BLaER1 treated with 17β-estradiol and CSF1 and Interleukin-3, amounts not matched to agents 10 nM and 100 nM (cell line): Measurements from ENCODE around the gene FOXN1.
"Not testable (repeated sequence)": the region's sequence is repeated elsewhere in the genome, so short reads cannot be mapped to it uniquely, and the experiment has no call there.

Experiments used
- H3K27ac ChIP-seq, 11 experiments: shearing (Covaris generic); formaldehyde crosslinking; 2 replicates each; pipeline ENCODE4 v1.8.1; 2022
- H3K27me3 ChIP-seq, 11 experiments: shearing (Covaris generic); formaldehyde crosslinking; 2 replicates each; pipeline ENCODE4 v1.8.1; 2022
- H3K36me3 ChIP-seq, 11 experiments: shearing (Covaris generic); formaldehyde crosslinking; 2 replicates each; pipeline ENCODE4 v1.8.1; 2022
- H3K4me1 ChIP-seq, 10 experiments: shearing (Covaris generic); formaldehyde crosslinking; 2 replicates each; pipeline ENCODE4 v1.8.1; 2022
- H3K4me2 ChIP-seq, 11 experiments: shearing (Covaris generic); formaldehyde crosslinking; 2 replicates each; pipeline ENCODE4 v1.8.1; 2022
- H3K4me3 ChIP-seq, 10 experiments: shearing (Covaris generic); formaldehyde crosslinking; 2 replicates each; pipeline ENCODE4 v1.8.1; 2022
- H3K9ac ChIP-seq, 11 experiments: shearing (Covaris generic); formaldehyde crosslinking; 2 replicates each; pipeline ENCODE4 v1.8.1; 2022
- H3K9me3 ChIP-seq, 11 experiments: shearing (Covaris generic); formaldehyde crosslinking; replicated peaks in 1 of 11; 2 replicates each; pipeline ENCODE4 v1.8.1; 2022
- H4K20me1 ChIP-seq, 11 experiments: shearing (Covaris generic); formaldehyde crosslinking; 2 replicates each; pipeline ENCODE4 v1.8.1; 2022
- Cebpa-rat ChIP-seq, 11 experiments: shearing (Covaris generic); IDR thresholded peaks; 2 replicates each; pipeline ENCODE4 v1.8.1; 2022

FOXN1 gene, protein sequence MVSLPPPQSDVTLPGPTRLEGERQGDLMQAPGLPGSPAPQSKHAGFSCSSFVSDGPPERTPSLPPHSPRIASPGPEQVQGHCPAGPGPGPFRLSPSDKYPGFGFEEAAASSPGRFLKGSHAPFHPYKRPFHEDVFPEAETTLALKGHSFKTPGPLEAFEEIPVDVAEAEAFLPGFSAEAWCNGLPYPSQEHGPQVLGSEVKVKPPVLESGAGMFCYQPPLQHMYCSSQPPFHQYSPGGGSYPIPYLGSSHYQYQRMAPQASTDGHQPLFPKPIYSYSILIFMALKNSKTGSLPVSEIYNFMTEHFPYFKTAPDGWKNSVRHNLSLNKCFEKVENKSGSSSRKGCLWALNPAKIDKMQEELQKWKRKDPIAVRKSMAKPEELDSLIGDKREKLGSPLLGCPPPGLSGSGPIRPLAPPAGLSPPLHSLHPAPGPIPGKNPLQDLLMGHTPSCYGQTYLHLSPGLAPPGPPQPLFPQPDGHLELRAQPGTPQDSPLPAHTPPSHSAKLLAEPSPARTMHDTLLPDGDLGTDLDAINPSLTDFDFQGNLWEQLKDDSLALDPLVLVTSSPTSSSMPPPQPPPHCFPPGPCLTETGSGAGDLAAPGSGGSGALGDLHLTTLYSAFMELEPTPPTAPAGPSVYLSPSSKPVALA

DNA sequence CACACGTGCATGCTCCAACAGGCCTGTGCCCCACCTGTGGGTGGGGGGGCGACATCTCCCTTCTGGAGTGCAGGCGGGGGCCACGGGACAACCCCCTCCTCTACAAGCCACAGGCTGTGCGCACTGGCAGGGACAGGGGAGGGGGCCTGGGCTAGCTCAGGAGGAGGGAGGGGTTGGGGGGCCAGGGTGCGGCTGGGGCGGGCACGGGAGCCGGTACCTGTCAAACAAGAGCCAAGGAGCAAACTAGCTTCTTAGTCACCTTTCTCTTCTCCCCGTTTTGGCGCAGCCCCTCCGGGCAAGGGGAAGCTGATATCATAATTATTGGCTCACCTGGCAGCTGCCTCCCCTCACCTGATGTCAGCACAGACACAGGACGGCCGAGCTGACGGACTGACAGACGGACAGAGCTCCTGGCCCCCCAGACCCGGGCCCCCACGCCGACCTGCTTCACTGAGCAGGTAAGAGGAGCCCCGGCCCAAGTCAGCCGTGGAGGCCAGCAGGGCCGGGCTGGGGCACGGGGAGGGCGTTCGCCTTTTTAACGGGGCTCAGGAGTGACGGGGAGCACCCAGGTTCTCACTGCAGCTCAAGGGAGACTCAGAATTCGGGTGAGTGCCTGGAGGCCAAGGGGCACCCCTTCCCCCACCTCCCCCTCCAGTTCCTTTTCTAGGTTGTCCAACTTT lies at the start of gene FOXN1:
Gene FOXN1, plus strand, starts transcription at position 363 of the 680 bp plus-strand sequence. CDS start 17,622 bp downstream, outside the sequence.
- peaks cover 17 to 52% (median 29%) of the 10 kb centered on the region in 10 experiments for H3K4me1 ChIP-seq
- H3K27ac ChIP-seq = no peak within 1 kb of the TSS
- H3K36me3 ChIP-seq = no peaks in the 10 kb centered on the region
- no peak for TF ChIP-seq Cebpa-rat (IDR thresholded peaks at IDR 0.05)
- no peaks in the 10 kb centered on the region for H3K9me3 ChIP-seq
- H3K27me3 ChIP-seq = peaks cover 0 to 18% (median 8%) of the 10 kb centered on the region in 11 experiments; a peak in 13 of 22 replicates
- H4K20me1 ChIP-seq = no peaks in the 10 kb centered on the region; a peak in 1 of 22 replicates
- H3K4me3 ChIP-seq = no peak within 1 kb of the TSS
- no peak within 1 kb of the TSS for H3K9ac ChIP-seq
- peak within 1 kb of the TSS in 2 of 11 experiments; percentile 13 to 21; a peak in 2 of 22 replicates for H3K4me2 ChIP-seq

DNA sequence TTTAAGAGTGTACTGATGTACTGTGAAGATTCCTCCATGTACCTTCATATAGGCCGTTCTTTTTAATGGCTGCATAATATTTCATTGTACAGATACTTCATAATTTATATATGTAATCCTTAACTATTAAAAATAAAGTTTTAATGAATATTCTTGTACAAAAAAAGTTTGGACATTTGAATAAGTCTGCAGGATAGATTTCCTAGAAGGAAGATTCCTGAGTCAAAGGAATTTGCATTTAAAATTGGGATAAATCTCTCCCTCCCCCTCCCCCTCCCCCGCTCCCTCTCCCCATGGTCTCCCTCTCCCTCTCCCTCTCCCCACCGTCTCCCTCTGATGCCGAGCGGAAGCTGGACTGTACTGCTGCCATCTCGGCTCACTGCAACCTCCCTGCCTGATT lies 48.3 kb upstream of the FOXN1 start:
- no peak overlapping the region for H3K4me3 ChIP-seq
- no peak overlapping the region for H3K9ac ChIP-seq
- TF ChIP-seq Cebpa-rat (IDR thresholded peaks at IDR 0.05) = no peak
- no peaks in the 10 kb centered on the region for H4K20me1 ChIP-seq
- no peak overlapping the region for H3K27ac ChIP-seq
- H3K27me3 ChIP-seq = no peaks in the 10 kb centered on the region
- no peaks in the 10 kb centered on the region for H3K36me3 ChIP-seq
- no peaks in the 10 kb centered on the region for H3K4me1 ChIP-seq
- H3K4me2 ChIP-seq = no peak overlapping the region
- H3K9me3 ChIP-seq = peaks cover 7 to 27% (median 20%) of the 10 kb centered on the region in 11 experiments; a peak in 19 of 22 replicates

DNA sequence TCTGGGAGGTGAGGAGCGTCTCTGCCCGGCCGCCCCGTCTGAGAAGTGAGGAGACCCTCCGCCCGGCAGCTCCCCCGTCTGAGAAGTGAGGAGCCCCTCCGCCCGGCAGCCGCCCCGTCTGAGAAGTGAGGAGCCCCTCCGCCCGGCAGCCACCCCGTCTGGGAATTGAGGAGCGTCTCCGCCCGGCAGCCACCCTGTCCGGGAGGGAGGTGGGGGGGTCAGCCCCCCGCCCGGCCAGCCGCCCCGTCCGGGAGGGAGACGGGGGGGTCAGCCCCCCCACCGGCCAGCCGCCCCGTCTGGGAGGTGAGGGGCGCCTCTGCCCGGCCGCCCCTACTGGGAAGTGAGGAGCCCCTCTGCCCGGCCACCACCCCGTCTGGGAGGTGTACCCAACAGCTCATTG lies 47.3 kb upstream of the FOXN1 start:
- not testable (repeated sequence) for H3K9ac ChIP-seq, H3K4me2 ChIP-seq, H3K36me3 ChIP-seq, H4K20me1 ChIP-seq, H3K4me3 ChIP-seq, H3K27me3 ChIP-seq, H3K4me1 ChIP-seq, H3K27ac ChIP-seq
- peaks cover 7 to 27% (median 20%) of the 10 kb centered on the region in 11 experiments; a peak in 19 of 22 replicates for H3K9me3 ChIP-seq

DNA sequence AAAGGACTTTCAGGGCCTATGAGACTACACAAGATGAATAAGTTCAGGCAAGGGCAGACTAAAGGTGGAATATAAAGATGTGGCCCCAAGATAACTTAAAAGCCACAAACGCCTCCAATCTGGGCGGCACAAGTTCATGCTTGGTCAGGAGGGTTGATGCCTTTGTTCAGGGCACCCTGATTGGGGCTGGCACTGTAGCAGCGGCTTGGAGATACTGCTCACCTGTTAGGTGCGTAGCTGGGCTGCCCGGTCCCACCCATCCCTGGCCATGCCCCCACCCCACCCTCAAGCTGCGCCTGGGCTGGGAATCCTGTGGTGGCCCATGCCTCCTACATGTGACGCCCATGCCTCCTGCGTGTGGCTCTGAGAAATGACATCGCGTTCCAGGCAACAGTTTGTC lies 45.2 kb upstream of the FOXN1 start:
- peaks cover 7 to 27% (median 20%) of the 10 kb centered on the region in 11 experiments; a peak in 19 of 22 replicates for H3K9me3 ChIP-seq
- no peaks in the 10 kb centered on the region; a peak in 1 of 22 replicates for H3K27me3 ChIP-seq
- H3K4me2 ChIP-seq = no peak overlapping the region
- H3K4me3 ChIP-seq = no peak overlapping the region
- no peak for TF ChIP-seq Cebpa-rat (IDR thresholded peaks at IDR 0.05)
- H3K9ac ChIP-seq = no peak overlapping the region
- H3K27ac ChIP-seq = no peak overlapping the region
- H3K36me3 ChIP-seq = no peaks in the 10 kb centered on the region
- H3K4me1 ChIP-seq = peaks cover 2 to 21% (median 12%) of the 10 kb centered on the region in 10 experiments; a peak in 19 of 20 replicates
- no peaks in the 10 kb centered on the region for H4K20me1 ChIP-seq

DNA sequence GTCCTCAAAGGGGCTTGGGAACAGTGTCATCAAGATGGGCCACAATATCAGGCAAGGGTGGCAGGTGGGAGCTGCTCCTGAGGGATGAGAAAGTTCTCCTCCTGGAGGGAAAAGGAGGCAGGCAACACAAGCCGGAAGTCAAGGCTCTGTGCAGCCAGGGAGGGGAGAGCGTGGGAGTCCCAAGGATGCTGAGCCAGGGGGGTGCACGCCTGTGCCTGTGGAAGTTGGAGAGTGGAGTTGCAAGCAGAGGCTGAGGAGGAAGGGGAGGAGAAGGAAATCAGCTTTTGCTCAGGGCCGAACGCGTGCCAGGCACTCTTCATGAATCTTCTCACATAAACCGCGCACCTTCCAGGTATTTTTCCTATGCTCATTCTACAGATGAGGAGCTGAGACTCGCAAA lies 40.1 kb upstream of the FOXN1 start:
- peaks cover 0 to 3% (median 0%) of the 10 kb centered on the region in 11 experiments; a peak in 1 of 22 replicates for H3K27me3 ChIP-seq
- no peaks in the 10 kb centered on the region for H3K9me3 ChIP-seq
- no peaks in the 10 kb centered on the region for H4K20me1 ChIP-seq
- peak overlapping the region in 9 of 11 experiments; percentile 65 to 86 (median 78); a peak in 16 of 22 replicates for H3K27ac ChIP-seq
- TF ChIP-seq Cebpa-rat (IDR thresholded peaks at IDR 0.05) = no peak
- peak overlapping the region; percentile 54 to 94 (median 84) for H3K4me2 ChIP-seq
- 0 out of 20 replicates have a peak overlapping the region, but pooled peaks of 2 of the 10 experiments have one; percentile 9 to 39 for H3K4me3 ChIP-seq
- peak overlapping the region in 5 of 11 experiments; percentile 13 to 72 (median 47); a peak in 12 of 22 replicates for H3K9ac ChIP-seq
- no peaks in the 10 kb centered on the region for H3K36me3 ChIP-seq
- H3K4me1 ChIP-seq = peaks cover 30 to 72% (median 63%) of the 10 kb centered on the region in 10 experiments

DNA sequence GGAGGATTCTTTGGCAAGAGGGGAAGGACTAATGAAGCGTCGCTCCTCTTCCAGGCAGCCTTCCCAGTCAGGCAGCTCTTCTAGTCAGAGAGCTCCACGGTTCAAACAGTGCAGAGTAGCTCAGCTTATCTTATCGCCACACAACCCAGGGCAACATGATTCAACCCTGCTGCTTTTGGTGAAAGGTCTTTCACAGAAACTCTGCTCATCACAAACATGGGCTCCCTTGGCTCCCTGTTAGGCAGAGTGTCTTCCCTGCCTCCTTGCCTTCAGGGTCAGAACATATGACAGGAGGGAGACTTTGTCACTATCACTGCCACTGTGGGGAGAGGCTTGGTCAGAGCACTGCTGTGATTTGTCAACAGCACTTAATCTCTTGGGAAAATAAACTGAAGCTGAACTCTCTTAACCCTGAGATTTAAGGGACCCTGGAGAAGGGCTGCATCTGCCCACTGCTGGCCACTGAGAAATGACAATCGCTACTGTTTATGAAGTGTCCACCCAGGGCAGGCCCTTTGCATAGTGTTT lies 39.6 kb upstream of the FOXN1 start:
- Histone ChIP-seq H3K4me1 (peaks cover 30 to 78% (median 69%) of the 10 kb centered on the region in 10 experiments), H3K36me3 (no peaks in the 10 kb centered on the region), H3K9ac (peak overlapping the region in 10 of 11 experiments; percentile 7 to 72 (median 44); a peak in 18 of 22 replicates), H3K4me3 (peak overlapping the region in 4 of 10 experiments; percentile 2 to 39 (median 12); a peak in 2 of 20 replicates), H3K9me3 (no peaks in the 10 kb centered on the region), H3K4me2 (peak overlapping the region; percentile 54 to 94 (median 84)), H3K27me3 (peaks cover 0 to 3% (median 0%) of the 10 kb centered on the region in 11 experiments; a peak in 1 of 22 replicates), H3K27ac (peak overlapping the region in 9 of 11 experiments; percentile 65 to 86 (median 78); a peak in 18 of 22 replicates), H4K20me1 (no peaks in the 10 kb centered on the region)
- TF ChIP-seq Cebpa-rat (IDR thresholded peaks at IDR 0.05) = no peak

DNA sequence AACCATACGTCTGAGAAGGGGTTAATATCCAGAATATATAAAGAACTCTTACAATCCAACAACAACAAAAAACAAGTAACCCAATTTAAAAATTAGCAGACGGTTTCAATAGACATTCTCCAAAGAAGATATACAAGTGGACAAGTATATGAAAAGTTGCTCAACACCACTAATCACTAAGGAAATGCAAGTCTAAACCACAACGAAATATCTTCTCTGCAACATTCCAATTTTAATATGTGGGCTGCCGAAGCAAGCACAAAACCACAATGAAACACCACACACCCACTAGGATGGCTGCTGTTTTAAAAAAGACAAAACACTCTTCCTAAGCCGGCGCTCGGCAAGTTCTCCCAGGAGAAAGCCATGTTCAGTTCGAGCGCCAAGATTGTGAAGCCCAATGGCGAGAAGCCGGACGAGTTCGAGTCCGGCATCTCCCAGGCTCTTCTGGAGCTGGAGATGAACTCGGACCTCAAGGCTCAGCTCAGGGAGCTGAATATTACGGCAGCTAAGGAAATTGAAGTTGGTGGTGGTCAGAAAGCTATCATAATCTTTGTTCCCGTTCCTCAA lies 38.6 kb upstream of the FOXN1 start:
- H3K4me2 ChIP-seq = peak overlapping the region; percentile 54 to 94 (median 84)
- H3K9ac ChIP-seq = peak overlapping the region in 9 of 11 experiments; percentile 7 to 72 (median 47); a peak in 12 of 22 replicates
- H3K4me1 ChIP-seq = peaks cover 30 to 85% (median 74%) of the 10 kb centered on the region in 10 experiments
- no peaks in the 10 kb centered on the region for H4K20me1 ChIP-seq
- H3K36me3 ChIP-seq = no peaks in the 10 kb centered on the region
- H3K27me3 ChIP-seq = peaks cover 0 to 3% (median 0%) of the 10 kb centered on the region in 11 experiments; a peak in 1 of 22 replicates
- H3K4me3 ChIP-seq = peak overlapping the region in 5 of 10 experiments; percentile 1 to 39 (median 6); a peak in 7 of 20 replicates
- no peaks in the 10 kb centered on the region for H3K9me3 ChIP-seq
- H3K27ac ChIP-seq = peak overlapping the region in 9 of 11 experiments; percentile 65 to 86 (median 78); a peak in 18 of 22 replicates
- peak in 9 of 11 experiments; percentile 9 to 85 (median 62); a peak in 12 of 22 replicates for TF ChIP-seq Cebpa-rat (IDR thresholded peaks at IDR 0.05)

DNA sequence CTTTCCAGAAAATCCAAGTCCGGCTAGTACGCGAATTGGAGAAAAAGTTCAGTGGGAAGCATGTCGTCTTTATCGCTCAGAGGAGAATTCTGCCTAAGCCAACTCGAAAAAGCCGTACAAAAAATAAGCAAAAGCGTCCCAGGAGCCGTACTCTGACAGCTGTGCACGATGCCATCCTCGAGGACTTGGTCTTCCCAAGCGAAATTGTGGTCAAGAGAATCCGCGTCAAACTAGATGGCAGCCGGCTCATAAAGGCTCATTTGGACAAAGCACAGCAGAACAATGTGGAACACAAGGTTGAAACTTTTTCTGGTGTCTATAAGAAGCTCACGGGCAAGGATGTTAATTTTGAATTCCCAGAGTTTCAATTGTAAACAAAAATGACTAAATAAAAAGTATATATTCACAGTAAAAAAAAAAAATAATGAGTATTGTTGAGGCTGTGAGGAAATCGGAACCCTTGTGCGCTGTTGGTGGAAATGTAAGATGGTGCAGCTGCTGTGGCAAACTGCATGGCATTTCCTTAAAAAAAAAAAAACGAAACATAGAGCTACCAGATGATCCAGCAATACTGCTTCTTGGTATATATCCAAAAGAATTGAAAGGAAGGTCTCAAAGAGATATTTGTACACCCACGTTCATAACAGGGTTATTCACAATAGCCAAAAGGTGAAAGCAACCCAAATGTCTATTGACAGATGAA lies 38.0 kb upstream of the FOXN1 start:
- Histone ChIP-seq H3K4me2 (peak overlapping the region; percentile 54 to 94 (median 84)), H3K9ac (peak overlapping the region in 6 of 11 experiments; percentile 41 to 72 (median 50); a peak in 8 of 22 replicates), H3K27ac (peak overlapping the region in 9 of 11 experiments; percentile 65 to 86 (median 78); a peak in 17 of 22 replicates), H3K4me1 (peaks cover 30 to 91% (median 76%) of the 10 kb centered on the region in 10 experiments)
- H3K36me3 ChIP-seq, H3K4me3 ChIP-seq, H3K9me3 ChIP-seq, H3K27me3 ChIP-seq, H4K20me1 ChIP-seq: not testable (repeated sequence)
